HG02981 (cell line): ENCODE data around the gene GNG13.

Source experiments
- ATAC-seq: cut with Tn5 transposase; IDR thresholded peaks from one replicate; pipeline ENCODE4 v1.9.1; 2021; ENCODE audit warnings: mild to moderate bottlenecking, moderate library complexity; ENCODE audit not compliant: unreplicated experiment

GNG13 gene

GRCh38 chr16:795580-796229 lies 4.8 kb downstream of the GNG13 start:
- ATAC-seq = no peak

GRCh38 chr16:794853-795466 lies 5.6 kb downstream of the GNG13 start:
- ATAC-seq = no peak

DNA sequence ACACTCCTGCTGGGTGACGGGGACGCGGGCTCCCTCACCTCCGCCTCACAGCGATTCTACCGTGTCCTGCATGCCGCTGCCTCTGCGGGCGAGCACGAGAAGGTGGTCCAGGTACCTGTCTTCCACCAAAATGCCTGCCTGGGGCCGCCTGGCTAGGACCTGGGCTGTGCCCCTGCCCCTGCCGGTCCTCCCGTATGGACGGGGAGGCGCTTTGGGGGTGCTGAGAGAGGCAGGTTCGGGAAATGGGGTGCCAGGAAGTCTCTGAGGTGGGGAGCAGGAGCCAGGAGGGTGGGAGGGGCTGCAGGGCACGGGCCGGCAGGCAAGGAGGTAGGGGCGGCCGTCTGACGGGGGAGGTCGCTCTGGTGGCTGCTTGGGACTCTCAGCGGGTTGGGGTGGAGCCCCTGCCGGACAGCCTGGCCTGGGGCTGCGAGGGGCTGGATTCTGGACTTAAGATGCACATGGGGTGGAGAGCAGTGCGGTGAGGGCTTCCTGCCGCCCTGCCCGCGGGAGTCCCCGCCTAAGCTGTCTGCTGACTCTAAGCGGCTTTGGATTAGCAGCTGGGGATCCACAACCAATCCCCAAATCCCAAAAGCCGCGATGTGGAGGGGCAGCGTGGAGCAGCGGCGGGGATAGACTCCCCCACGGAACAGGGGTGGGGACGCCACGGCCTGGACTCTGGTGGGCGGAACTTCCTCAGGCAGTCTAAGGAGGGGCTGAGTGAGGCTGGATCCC lies 6.3 kb downstream of the GNG13 start:
- no peak for ATAC-seq

GRCh38 chr16:793414-793813 lies 7.1 kb downstream of the GNG13 start:
- ATAC-seq = no peak

DNA sequence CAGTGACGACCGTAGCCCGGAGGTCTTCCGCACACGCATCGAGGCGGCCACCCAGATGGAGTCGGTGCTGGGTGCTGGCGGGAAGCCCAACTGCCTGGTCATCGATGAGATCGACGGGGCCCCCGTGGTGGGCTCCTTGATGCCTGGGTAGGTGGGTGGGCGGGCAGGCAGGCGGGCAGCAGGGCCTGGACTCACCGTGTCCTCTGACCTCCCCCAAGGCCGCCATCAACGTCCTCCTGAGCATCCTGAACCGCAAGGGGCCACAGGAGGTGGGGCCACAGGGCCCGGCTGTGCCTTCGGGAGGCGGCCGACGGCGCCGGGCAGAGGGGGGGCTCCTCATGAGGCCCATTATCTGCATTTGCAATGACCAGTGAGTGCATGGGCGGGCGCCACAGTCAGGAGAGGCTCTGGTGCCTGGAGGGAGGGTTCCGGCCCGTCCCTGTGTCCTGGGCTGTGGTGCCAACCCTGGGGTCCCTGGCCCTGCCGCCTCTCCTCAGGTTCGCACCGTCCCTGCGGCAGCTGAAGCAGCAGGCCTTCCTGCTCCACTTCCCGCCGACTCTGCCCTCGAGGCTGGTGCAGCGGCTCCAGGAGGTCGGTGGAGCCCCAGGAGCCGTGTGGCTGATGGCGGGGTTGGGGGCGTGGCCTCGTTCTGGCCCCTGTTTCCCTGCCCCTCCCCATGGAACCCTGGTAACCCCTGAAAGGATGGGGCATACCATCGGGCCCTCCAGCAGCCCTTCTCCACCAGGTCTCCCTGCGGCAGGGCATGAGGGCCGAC lies 8.1 kb downstream of the GNG13 start:
- no peak for ATAC-seq

- no peak for ATAC-seq
Observed at GRCh38 chr16:791131-791530, 9.4 kb downstream of the GNG13 start.

GRCh38 chr16:790086-790485 lies 10.4 kb downstream of the GNG13 start:
- ATAC-seq = no peak

DNA sequence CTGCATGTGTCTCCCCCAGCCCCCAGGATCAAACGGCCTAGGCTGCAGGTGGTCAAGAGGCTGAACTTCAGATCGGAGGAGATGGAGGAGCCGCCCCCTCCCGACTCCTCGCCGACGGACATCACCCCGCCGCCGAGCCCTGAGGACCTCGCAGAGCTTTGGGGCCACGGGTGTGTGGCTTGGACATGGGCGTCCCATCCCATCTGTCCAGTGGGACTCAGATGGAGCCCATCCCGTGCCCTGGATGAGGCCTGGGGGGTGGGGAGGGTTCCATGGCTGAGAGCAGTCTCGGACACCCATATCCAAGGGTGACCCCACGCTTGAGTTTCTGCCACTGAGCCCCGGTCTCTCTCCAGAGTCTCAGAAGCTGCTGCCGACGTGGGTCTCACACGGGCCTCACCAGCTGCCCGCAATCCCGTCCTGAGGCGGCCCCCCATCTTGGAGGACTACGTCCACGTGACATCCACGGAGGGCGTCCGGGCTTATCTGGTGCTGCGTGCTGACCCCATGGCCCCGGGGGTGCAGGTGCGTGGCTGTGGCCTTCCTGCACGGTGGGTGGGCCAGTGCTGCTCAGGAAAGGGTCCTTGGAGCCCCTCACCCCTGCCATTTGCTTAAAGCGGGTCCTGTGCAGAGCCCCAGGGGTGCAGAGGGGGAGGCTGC lies 11.2 kb downstream of the GNG13 start:
- ATAC-seq = no peak

- peak; percentile 68 for ATAC-seq
Observed at GRCh38 chr16:788399-789126, 12.0 kb downstream of the GNG13 start, which contains the start of gene CHTF18. Gene CHTF18, plus strand, starts transcription at chr16:788620. Its CDS starts 65 bp downstream, at chr16:788685.

GRCh38 chr16:787978-788398 lies 12.5 kb downstream of the GNG13 start, which contains the start of gene RPUSD1:
Gene RPUSD1, minus strand, starts transcription at chr16:788381. Its CDS starts 644 bp downstream, at chr16:787737.
- ATAC-seq = no peak

DNA sequence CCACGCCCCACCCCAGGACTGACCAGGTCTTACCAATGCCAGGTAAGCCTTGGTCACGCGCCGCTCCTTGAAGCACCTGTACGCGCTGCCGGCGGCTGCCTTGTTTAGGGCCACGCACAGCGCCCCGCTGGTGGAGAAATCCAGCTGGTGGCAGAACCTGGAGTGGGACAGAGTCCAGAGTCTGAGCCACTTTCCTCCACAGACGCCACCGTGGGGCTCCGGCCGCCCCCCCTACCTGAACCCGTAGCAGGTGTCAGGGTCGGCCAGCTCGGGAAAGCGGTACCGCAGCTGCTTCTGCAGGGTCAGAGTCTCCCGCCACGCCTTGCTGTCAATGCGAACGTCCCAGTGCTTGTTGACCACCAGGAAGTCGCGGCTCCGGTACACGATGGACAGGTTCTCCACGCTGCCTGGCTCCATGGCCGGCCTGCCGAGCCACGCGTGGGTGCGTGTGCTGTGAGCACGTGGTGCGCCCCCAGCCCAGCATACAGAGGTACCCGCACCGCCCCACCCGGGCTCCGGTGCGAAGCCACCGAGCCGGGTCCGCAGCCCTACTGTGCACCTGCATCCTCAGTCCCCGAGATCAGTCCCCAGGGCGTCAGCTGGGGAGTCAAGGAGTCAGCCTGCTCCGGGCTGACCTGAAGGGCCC lies 13.1 kb downstream of the GNG13 start:
- ATAC-seq = no peak

DNA sequence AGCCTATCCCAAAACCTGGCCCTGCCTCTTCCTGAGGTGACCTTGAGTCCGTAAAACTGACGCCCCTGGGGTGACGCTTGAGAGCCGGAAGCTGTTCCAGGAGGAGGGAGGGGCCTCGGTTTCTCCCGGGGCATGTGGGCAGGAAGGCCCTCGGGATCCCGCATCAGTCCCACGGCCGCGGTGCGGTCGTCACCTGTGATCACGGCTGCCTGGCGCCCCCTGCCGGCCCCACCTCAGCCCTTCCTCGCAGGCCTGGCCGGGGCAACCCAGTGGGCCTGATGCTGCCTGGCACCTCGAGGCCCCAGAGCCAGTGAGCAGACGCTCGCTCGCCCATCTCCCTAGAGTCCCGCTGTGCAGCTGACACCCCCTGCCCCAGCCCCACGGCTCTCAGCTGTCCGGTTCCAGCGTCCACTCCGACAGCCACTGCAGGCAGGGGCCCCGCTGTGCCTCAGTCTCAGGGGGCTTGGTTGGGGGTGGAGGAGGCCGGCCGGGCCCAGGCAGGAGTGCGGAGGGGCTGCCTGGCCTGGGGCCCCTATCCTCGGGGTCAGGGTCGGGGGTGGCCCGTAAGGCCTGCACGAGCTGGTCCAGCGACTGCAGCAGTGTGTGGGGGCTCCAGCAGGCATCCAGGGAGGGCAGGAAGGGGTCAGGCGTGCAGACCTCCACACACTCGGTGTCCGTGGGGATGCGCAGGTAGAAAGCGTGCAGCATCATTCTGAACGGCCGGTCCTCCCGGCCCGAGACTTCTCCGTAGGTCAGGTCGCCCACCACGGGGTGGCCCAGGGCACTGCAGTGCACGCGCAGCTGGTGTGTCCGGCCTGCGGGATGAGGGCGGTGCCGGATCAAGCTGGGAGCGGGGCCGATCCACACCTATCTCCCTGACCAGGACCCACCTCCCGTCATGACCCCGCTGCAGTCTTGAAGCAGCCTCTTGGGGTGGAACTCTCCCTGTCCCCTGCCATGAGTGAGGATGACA lies 14.7 kb downstream of the GNG13 start:
- no peak for ATAC-seq

GRCh38 chr16:784431-784830 lies 16.1 kb downstream of the GNG13 start:
- no peak for ATAC-seq

DNA sequence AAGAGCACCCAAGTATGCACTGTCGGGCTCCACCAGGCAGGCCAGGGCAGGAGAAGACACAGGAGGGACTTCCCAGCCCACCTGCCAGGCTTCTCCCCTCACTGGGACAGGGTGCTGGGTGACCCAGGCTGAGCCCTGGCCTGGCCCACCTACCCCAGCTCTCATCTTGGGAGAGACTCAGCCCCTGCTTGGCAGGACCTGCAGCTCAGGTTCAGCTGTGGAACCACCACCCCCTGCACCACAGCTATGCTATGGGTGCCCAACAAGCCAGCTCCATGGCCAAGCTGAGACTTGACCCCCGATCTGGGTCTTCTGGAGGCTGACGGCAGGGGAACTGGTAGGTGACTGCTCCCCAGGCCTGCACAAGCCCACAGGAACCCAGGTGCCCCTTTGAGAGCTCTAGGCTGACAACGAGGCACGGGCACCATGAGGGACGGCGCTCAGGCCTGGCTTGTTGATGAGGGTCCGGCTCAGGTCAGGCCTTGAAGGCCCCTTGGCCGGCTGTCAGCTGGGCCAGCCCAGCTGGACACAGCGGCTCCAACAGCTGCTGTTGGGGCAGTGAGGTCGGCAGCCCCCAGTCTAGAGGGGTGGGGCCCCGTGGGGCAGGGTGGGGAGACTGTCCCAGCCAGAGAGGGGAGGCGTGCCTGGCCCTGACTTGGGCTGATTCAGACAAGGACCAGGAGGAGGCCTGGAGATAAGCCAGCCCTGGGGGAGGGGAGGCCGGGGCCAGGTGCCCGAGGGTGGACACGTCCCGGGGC lies 17.0 kb downstream of the GNG13 start:
- ATAC-seq = no peak

DNA sequence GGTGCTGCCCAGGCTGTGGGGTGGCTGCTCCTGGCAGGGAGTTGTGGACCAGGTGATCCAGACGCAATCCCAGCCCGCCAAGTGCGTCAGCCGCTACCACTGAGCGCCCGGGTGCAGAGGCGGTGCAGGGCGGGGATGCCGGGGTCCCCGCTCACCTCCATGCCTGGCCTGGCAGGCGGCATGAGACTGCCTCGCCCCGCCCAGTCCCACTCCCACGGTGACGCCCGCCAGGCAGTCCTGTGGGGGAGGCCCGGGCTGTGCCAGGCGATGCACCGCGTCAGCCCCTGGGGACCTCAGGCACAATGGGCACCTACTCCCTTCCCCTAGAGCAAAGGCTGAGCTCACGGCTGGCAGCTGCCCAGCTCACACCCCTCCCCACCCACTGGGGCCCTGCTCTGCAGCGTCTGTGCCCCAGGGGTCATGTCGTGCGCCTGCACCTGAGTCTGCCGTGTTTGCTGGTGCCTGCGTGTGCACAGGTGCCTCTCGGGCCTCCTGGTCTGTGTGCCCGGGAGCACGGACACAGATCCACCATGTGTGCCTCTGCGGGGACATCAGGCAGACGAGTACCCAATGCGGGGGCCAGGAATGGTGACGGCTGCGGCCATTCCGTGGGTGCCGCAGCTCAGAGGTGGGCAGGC lies 17.6 kb downstream of the GNG13 start:
- ATAC-seq = no peak

GRCh38 chr16:782258-782657 lies 18.3 kb downstream of the GNG13 start:
- no peak for ATAC-seq

GRCh38 chr16:781346-782010 lies 19.1 kb downstream of the GNG13 start:
- no peak for ATAC-seq
